ENCODE results near the gene EEIG1.

The EEIG1 gene

GRCh38 chr9:127966416-127967150, 14.2 kb downstream of the EEIG1 start:
- no peaks in the 10 kb centered on the region for H3K9me3 ChIP-seq (ENCODE audit: control extremely low read depth in 1 of 5, control insufficient read depth in 4 of 5, insufficient read depth in 2 of 5, low read depth in 1 of 5, low read length in 4 of 5)
- CTCF ChIA-PET = interaction anchor here (0.6 to 1.1 kb wide), 5 partner anchors 8 to 68 kb away, joined by 3 to 5 read pairs (median 3); no protein-coding TSS in a partner anchor
- H3K36me3 ChIP-seq (ENCODE audit: control insufficient read depth in 4 of 4, insufficient read depth in 4 of 4, low read length in 3 of 4) = peaks cover 0 to 2% (median 0%) of the 10 kb centered on the region in 4 experiments
- DNase-seq = peak in 2 of 3 donors; percentile 63 to 70
- H3K27me3 ChIP-seq (replicated peaks in 2 of 5; ENCODE audit: control insufficient read depth in 4 of 5, insufficient read depth in 5 of 5, low read length in 4 of 5) = no peaks in the 10 kb centered on the region
- H3K4me3 ChIP-seq (ENCODE audit: control insufficient read depth in 1 of 7, extremely low read depth in 1 of 7, insufficient read depth in 4 of 7, low read depth in 2 of 7, low read length in 6 of 7) = peak overlapping the region in 3 of 7 experiments; percentile 8 to 20 (median 11)
- POLR2A ChIA-PET = interaction anchor here (0.6 kb wide), 1 partner anchor 31 kb away, joined by 8 read pairs; no protein-coding TSS in a partner anchor
- no peak overlapping the region for H3K27ac ChIP-seq (ENCODE audit: insufficient read depth in 1 of 2, low read depth in 1 of 2, low read length in 2 of 2, poor library complexity in 1 of 2, severe bottlenecking in 2 of 2)
- WGBS (ENCODE audit: insufficient coverage) = 27% methylated on average over 6 of the region's 8 CpGs
- peaks cover 0 to 60% (median 49%) of the 10 kb centered on the region in 4 experiments for H3K4me1 ChIP-seq (ENCODE audit: control extremely low read depth in 1 of 4, control insufficient read depth in 4 of 4, insufficient read depth in 4 of 4, low read length in 3 of 4)

GRCh38 chr9:127965953-127966352, 14.8 kb downstream of the EEIG1 start:
- peak overlapping the region in 2 of 7 experiments; percentile 30 to 39 for H3K4me3 ChIP-seq (ENCODE audit: control insufficient read depth in 1 of 7, extremely low read depth in 1 of 7, insufficient read depth in 4 of 7, low read depth in 2 of 7, low read length in 6 of 7)
- WGBS (ENCODE audit: insufficient coverage) = 100% methylated on average over 3 of the region's 6 CpGs
- CTCF ChIA-PET = interaction anchor here (0.7 to 1.2 kb wide), 4 partner anchors 9 to 69 kb away, joined by 3 to 5 read pairs (median 4); no protein-coding TSS in a partner anchor
- H3K36me3 ChIP-seq (ENCODE audit: control insufficient read depth in 4 of 4, insufficient read depth in 4 of 4, low read length in 3 of 4) = peaks cover 0 to 2% (median 0%) of the 10 kb centered on the region in 4 experiments
- POLR2A ChIA-PET = interaction anchor here (0.6 kb wide), 1 partner anchor 31 kb away, joined by 8 read pairs; no protein-coding TSS in a partner anchor
- peak overlapping the region in 1 of 2 experiments; percentile 39 for H3K27ac ChIP-seq (ENCODE audit: insufficient read depth in 1 of 2, low read depth in 1 of 2, low read length in 2 of 2, poor library complexity in 1 of 2, severe bottlenecking in 2 of 2)
- H3K9me3 ChIP-seq (ENCODE audit: control extremely low read depth in 1 of 5, control insufficient read depth in 4 of 5, insufficient read depth in 2 of 5, low read depth in 1 of 5, low read length in 4 of 5) = no peaks in the 10 kb centered on the region
- peaks cover 0 to 53% (median 44%) of the 10 kb centered on the region in 4 experiments for H3K4me1 ChIP-seq (ENCODE audit: control extremely low read depth in 1 of 4, control insufficient read depth in 4 of 4, insufficient read depth in 4 of 4, low read length in 3 of 4)
- no peak for DNase-seq
- H3K27me3 ChIP-seq (replicated peaks in 2 of 5; ENCODE audit: control insufficient read depth in 4 of 5, insufficient read depth in 5 of 5, low read length in 4 of 5) = no peaks in the 10 kb centered on the region

- DNase-seq = no peak
- WGBS (ENCODE audit: insufficient coverage) = 89% methylated on average over 13 of the region's 19 CpGs
- peaks cover 0 to 36% (median 34%) of the 10 kb centered on the region in 4 experiments for H3K4me1 ChIP-seq (ENCODE audit: control extremely low read depth in 1 of 4, control insufficient read depth in 4 of 4, insufficient read depth in 4 of 4, low read length in 3 of 4)
- no peak overlapping the region for H3K4me3 ChIP-seq (ENCODE audit: control insufficient read depth in 1 of 7, extremely low read depth in 1 of 7, insufficient read depth in 4 of 7, low read depth in 2 of 7, low read length in 6 of 7)
- no peaks in the 10 kb centered on the region for H3K27me3 ChIP-seq (replicated peaks in 2 of 5; ENCODE audit: control insufficient read depth in 4 of 5, insufficient read depth in 5 of 5, low read length in 4 of 5)
- POLR2A ChIA-PET = no interaction called here
- no peaks in the 10 kb centered on the region for H3K9me3 ChIP-seq (ENCODE audit: control extremely low read depth in 1 of 5, control insufficient read depth in 4 of 5, insufficient read depth in 2 of 5, low read depth in 1 of 5, low read length in 4 of 5)
- H3K36me3 ChIP-seq (ENCODE audit: control insufficient read depth in 4 of 4, insufficient read depth in 4 of 4, low read length in 3 of 4) = peaks cover 0 to 2% (median 0%) of the 10 kb centered on the region in 4 experiments
- CTCF ChIA-PET = interaction anchor here (1.1 to 1.5 kb wide), 3 partner anchors 21 to 72 kb away, joined by 4 to 5 read pairs (median 4); no protein-coding TSS in a partner anchor
- H3K27ac ChIP-seq (ENCODE audit: insufficient read depth in 1 of 2, low read depth in 1 of 2, low read length in 2 of 2, poor library complexity in 1 of 2, severe bottlenecking in 2 of 2) = no peak overlapping the region
Observed at GRCh38 chr9:127963359-127964064, 17.3 kb downstream of the EEIG1 start.

- POLR2A ChIA-PET = no interaction called here
- CTCF ChIA-PET = interaction anchor here (1.1 to 1.5 kb wide), 3 partner anchors 20 to 72 kb away, joined by 4 to 5 read pairs (median 4); no protein-coding TSS in a partner anchor
Observed at GRCh38 chr9:127963041-127963358, 17.8 kb downstream of the EEIG1 start.

GRCh38 chr9:127962278-127962677, 18.5 kb downstream of the EEIG1 start:
- Histone ChIP-seq H3K9me3 (ENCODE audit: control extremely low read depth in 1 of 5, control insufficient read depth in 4 of 5, insufficient read depth in 2 of 5, low read depth in 1 of 5, low read length in 4 of 5) (no peaks in the 10 kb centered on the region), H3K4me3 (ENCODE audit: control insufficient read depth in 1 of 7, extremely low read depth in 1 of 7, insufficient read depth in 4 of 7, low read depth in 2 of 7, low read length in 6 of 7) (no peak overlapping the region), H3K27ac (ENCODE audit: insufficient read depth in 1 of 2, low read depth in 1 of 2, low read length in 2 of 2, poor library complexity in 1 of 2, severe bottlenecking in 2 of 2) (no peak overlapping the region), H3K27me3 (replicated peaks in 2 of 5; ENCODE audit: control insufficient read depth in 4 of 5, insufficient read depth in 5 of 5, low read length in 4 of 5) (no peaks in the 10 kb centered on the region), H3K4me1 (ENCODE audit: control extremely low read depth in 1 of 4, control insufficient read depth in 4 of 4, insufficient read depth in 4 of 4, low read length in 3 of 4) (peaks cover 0 to 24% (median 23%) of the 10 kb centered on the region in 4 experiments), H3K36me3 (ENCODE audit: control insufficient read depth in 4 of 4, insufficient read depth in 4 of 4, low read length in 3 of 4) (peaks cover 0 to 2% (median 0%) of the 10 kb centered on the region in 4 experiments)
- POLR2A ChIA-PET = no interaction called here
- DNase-seq = no peak
- CTCF ChIA-PET = interaction anchor here (1.1 to 1.5 kb wide), 4 partner anchors 15 to 73 kb away, joined by 3 to 5 read pairs (median 4); no protein-coding TSS in a partner anchor
- 40% methylated on average over 1 of the region's 3 CpGs for WGBS (ENCODE audit: insufficient coverage)

More at GRCh38 chr9:127963041-127963358, 17.8 kb downstream of the EEIG1 start:
- no peak for DNase-seq
- H3K27me3 ChIP-seq (replicated peaks in 2 of 5; ENCODE audit: control insufficient read depth in 4 of 5, insufficient read depth in 5 of 5, low read length in 4 of 5) = no peaks in the 10 kb centered on the region
- no peak overlapping the region for H3K4me3 ChIP-seq (ENCODE audit: control insufficient read depth in 1 of 7, extremely low read depth in 1 of 7, insufficient read depth in 4 of 7, low read depth in 2 of 7, low read length in 6 of 7)
- no peak overlapping the region for H3K27ac ChIP-seq (ENCODE audit: insufficient read depth in 1 of 2, low read depth in 1 of 2, low read length in 2 of 2, poor library complexity in 1 of 2, severe bottlenecking in 2 of 2)
- no peaks in the 10 kb centered on the region for H3K9me3 ChIP-seq (ENCODE audit: control extremely low read depth in 1 of 5, control insufficient read depth in 4 of 5, insufficient read depth in 2 of 5, low read depth in 1 of 5, low read length in 4 of 5)
- peaks cover 0 to 31% (median 29%) of the 10 kb centered on the region in 4 experiments for H3K4me1 ChIP-seq (ENCODE audit: control extremely low read depth in 1 of 4, control insufficient read depth in 4 of 4, insufficient read depth in 4 of 4, low read length in 3 of 4)
- peaks cover 0 to 2% (median 0%) of the 10 kb centered on the region in 4 experiments for H3K36me3 ChIP-seq (ENCODE audit: control insufficient read depth in 4 of 4, insufficient read depth in 4 of 4, low read length in 3 of 4)
- WGBS (ENCODE audit: insufficient coverage) = 93% methylated on average over 3 of the region's 3 CpGs

GRCh38 chr9:127961613-127962155, 19.1 kb downstream of the EEIG1 start:
- H3K4me1 ChIP-seq (ENCODE audit: control extremely low read depth in 1 of 4, control insufficient read depth in 4 of 4, insufficient read depth in 4 of 4, low read length in 3 of 4) = peaks cover 0 to 18% (median 17%) of the 10 kb centered on the region in 4 experiments
- no peak for DNase-seq
- no peaks in the 10 kb centered on the region for H3K27me3 ChIP-seq (replicated peaks in 2 of 5; ENCODE audit: control insufficient read depth in 4 of 5, insufficient read depth in 5 of 5, low read length in 4 of 5)
- H3K4me3 ChIP-seq (ENCODE audit: control insufficient read depth in 1 of 7, extremely low read depth in 1 of 7, insufficient read depth in 4 of 7, low read depth in 2 of 7, low read length in 6 of 7) = no peak overlapping the region
- ChIA-PET CTCF (interaction anchor here (0.9 to 1.6 kb wide), 3 partner anchors 16 to 74 kb away, joined by 3 to 8 read pairs (median 3); no protein-coding TSS in a partner anchor), POLR2A (no interaction called here)
- peaks cover 0 to 2% (median 0%) of the 10 kb centered on the region in 4 experiments for H3K36me3 ChIP-seq (ENCODE audit: control insufficient read depth in 4 of 4, insufficient read depth in 4 of 4, low read length in 3 of 4)
- no peaks in the 10 kb centered on the region for H3K9me3 ChIP-seq (ENCODE audit: control extremely low read depth in 1 of 5, control insufficient read depth in 4 of 5, insufficient read depth in 2 of 5, low read depth in 1 of 5, low read length in 4 of 5)
- 98% methylated on average over 11 of the region's 13 CpGs for WGBS (ENCODE audit: insufficient coverage)
- no peak overlapping the region for H3K27ac ChIP-seq (ENCODE audit: insufficient read depth in 1 of 2, low read depth in 1 of 2, low read length in 2 of 2, poor library complexity in 1 of 2, severe bottlenecking in 2 of 2)

All from common myeloid progenitor, CD34-positive (primary cell).